ENCODE results near the gene GCLC.

The GCLC gene

GRCh38 chr6:53524455-53524815 lies 20.5 kb downstream of the GCLC start:
- no peak for DNase-seq (ENCODE audit: low read depth)

- no peak for DNase-seq (ENCODE audit: low read depth)
Measured at GRCh38 chr6:53523511-53524454, 21.1 kb downstream of the GCLC start.

- no peak for DNase-seq (ENCODE audit: low read depth)
Measured at GRCh38 chr6:53520320-53520928, 24.5 kb downstream of the GCLC start.

- no peak for DNase-seq (ENCODE audit: low read depth)
Measured at GRCh38 chr6:53518862-53519261, 26.0 kb downstream of the GCLC start.

GRCh38 chr6:53517021-53517420 lies 27.9 kb downstream of the GCLC start:
- DNase-seq (ENCODE audit: low read depth): no peak

- DNase-seq (ENCODE audit: low read depth): no peak
Measured at GRCh38 chr6:53514677-53515076, 30.2 kb downstream of the GCLC start.

- DNase-seq (ENCODE audit: low read depth): no peak
Measured at GRCh38 chr6:53513519-53513966, 31.4 kb downstream of the GCLC start.

- no peak for DNase-seq (ENCODE audit: low read depth)
Measured at GRCh38 chr6:53513056-53513455, 31.8 kb downstream of the GCLC start.

GRCh38 chr6:53512626-53513025 lies 32.3 kb downstream of the GCLC start:
- no peak for DNase-seq (ENCODE audit: low read depth)

- DNase-seq (ENCODE audit: low read depth): no peak
Measured at GRCh38 chr6:53510746-53511145, 34.2 kb downstream of the GCLC start.

- no peak for DNase-seq (ENCODE audit: low read depth)
Measured at GRCh38 chr6:53506872-53507271, 38.0 kb downstream of the GCLC start.

- DNase-seq (ENCODE audit: low read depth): no peak
Measured at GRCh38 chr6:53504512-53504911, 40.4 kb downstream of the GCLC start.

- no peak for DNase-seq (ENCODE audit: low read depth)
Measured at GRCh38 chr6:53503060-53503459, 41.8 kb downstream of the GCLC start.

GRCh38 chr6:53501432-53501831 lies 43.5 kb downstream of the GCLC start:
- no peak for DNase-seq (ENCODE audit: low read depth)

GRCh38 chr6:53500095-53500494 lies 44.8 kb downstream of the GCLC start:
- DNase-seq (ENCODE audit: low read depth): no peak

- DNase-seq (ENCODE audit: low read depth): no peak
Measured at GRCh38 chr6:53499094-53499493, 45.8 kb downstream of the GCLC start.

GRCh38 chr6:53498649-53499048 lies 46.3 kb downstream of the GCLC start:
- DNase-seq (ENCODE audit: low read depth): no peak

GRCh38 chr6:53497905-53498304 lies 47.0 kb downstream of the GCLC start:
- no peak for DNase-seq (ENCODE audit: low read depth)

- no peak for DNase-seq (ENCODE audit: low read depth)
Measured at GRCh38 chr6:53496797-53497375, 48.0 kb downstream of the GCLC start.

GRCh38 chr6:53495506-53496499 lies 49.1 kb downstream of the GCLC start:
- DNase-seq (ENCODE audit: low read depth): no peak

GRCh38 chr6:53494076-53494475 lies 50.8 kb downstream of the GCLC start:
- no peak for DNase-seq (ENCODE audit: low read depth)

GRCh38 chr6:53493635-53494025 lies 51.3 kb downstream of the GCLC start:
- no peak for DNase-seq (ENCODE audit: low read depth)
